ENCODE results near the gene ZNF662. TPM values are rescaled to one million over a fixed set of nuclear protein-coding genes. Genes with fewer than 3 reads are reported as not detected.

Gene ZNF662
- total RNA-seq (ENCODE audit: low replicate concordance) = not detected in 2 replicates

DNA sequence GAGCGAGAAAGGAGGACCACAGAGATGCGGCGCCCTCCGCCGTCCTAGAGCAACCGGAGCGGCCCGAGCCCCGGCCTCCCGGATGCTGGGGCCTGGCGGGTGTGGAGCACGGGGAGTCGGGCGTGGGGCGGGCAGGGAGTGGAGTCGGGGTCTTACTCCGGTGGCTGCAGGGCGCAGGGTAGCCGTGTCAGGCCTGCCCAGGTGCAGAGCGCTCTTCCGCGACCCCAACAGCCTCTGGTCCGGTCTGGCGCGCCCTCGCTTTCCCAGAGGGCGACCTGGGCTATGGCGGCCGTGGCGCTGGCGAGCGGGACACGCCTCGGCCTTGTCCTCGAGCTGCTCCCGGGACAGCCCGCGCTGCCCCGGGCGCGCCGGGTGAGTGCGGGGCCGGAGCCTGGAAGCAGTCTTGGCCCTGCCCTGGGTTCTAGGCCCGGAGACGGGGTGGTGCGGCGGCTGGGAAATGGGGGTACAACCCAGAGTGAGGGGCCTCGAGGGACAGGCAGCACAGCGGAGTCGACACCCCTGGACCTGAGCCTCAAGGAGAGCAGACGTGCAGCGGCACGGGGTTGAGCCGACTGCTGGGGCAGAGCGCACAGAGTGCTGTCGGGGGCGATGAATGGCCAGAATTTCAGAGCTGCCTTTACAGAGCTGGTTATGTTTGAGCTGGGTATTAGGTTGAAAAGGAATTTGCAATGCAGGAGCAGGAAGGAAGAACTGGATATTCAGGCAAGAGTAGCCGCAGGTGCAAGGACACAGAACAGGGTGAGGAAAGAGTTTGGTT is at the start of gene ZNF662:
Gene ZNF662 (plus strand): TSS at position 73 of the 778 bp plus-strand sequence. CDS start 1,973 bp downstream, outside the sequence.
- TF ChIP-seq EZH2 (IDR thresholded peaks at IDR 0.05) = no peak
- no peak for TF ChIP-seq EZH2phosphoT487 (IDR thresholded peaks at IDR 0.05)
- TF ChIP-seq, protein P1, sequence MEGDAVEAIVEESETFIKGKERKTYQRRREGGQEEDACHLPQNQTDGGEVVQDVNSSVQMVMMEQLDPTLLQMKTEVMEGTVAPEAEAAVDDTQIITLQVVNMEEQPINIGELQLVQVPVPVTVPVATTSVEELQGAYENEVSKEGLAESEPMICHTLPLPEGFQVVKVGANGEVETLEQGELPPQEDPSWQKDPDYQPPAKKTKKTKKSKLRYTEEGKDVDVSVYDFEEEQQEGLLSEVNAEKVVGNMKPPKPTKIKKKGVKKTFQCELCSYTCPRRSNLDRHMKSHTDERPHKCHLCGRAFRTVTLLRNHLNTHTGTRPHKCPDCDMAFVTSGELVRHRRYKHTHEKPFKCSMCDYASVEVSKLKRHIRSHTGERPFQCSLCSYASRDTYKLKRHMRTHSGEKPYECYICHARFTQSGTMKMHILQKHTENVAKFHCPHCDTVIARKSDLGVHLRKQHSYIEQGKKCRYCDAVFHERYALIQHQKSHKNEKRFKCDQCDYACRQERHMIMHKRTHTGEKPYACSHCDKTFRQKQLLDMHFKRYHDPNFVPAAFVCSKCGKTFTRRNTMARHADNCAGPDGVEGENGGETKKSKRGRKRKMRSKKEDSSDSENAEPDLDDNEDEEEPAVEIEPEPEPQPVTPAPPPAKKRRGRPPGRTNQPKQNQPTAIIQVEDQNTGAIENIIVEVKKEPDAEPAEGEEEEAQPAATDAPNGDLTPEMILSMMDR (IDR thresholded peaks at IDR 0.05) = no peak
- no peaks in the 10 kb centered on the region for H3K36me3 ChIP-seq
- H3K27me3 Mint-ChIP-seq (ENCODE audit: insufficient read depth, low read depth) = peaks cover 3% of the 10 kb centered on the region
- H3K4me3 Mint-ChIP-seq = no peak within 1 kb of the TSS
- H3F3A ChIP-seq (ENCODE audit: low read depth) = peaks cover 5% of the 10 kb centered on the region
- no peak within 1 kb of the TSS for H3K27ac Mint-ChIP-seq
- DNase-seq (ENCODE audit: low spot score) = no peak
- no peaks in the 10 kb centered on the region for H4K20me1 ChIP-seq (ENCODE audit: low read depth)
- H3K79me2 ChIP-seq (ENCODE audit: low read depth) = no peaks in the 10 kb centered on the region
- no peaks in the 10 kb centered on the region for H3K9me3 ChIP-seq (ENCODE audit: low read depth)
- peaks cover 3% of the 10 kb centered on the region for H3K4me1 Mint-ChIP-seq
- no peak within 1 kb of the TSS for H3K9ac ChIP-seq
- no peak within 1 kb of the TSS for H3K4me3 ChIP-seq
- no peak within 1 kb of the TSS for H3K27ac ChIP-seq
- no peaks in the 10 kb centered on the region for H3K36me3 Mint-ChIP-seq
- H3K4me2 ChIP-seq = peak within 1 kb of the TSS; percentile 31
- no peaks in the 10 kb centered on the region for H3K27me3 ChIP-seq
- no peak within 1 kb of the TSS for H2AFZ ChIP-seq (replicated peaks)
- H3K9me3 Mint-ChIP-seq = peaks cover 19% of the 10 kb centered on the region
- H3K4me1 ChIP-seq = no peaks in the 10 kb centered on the region

DNA sequence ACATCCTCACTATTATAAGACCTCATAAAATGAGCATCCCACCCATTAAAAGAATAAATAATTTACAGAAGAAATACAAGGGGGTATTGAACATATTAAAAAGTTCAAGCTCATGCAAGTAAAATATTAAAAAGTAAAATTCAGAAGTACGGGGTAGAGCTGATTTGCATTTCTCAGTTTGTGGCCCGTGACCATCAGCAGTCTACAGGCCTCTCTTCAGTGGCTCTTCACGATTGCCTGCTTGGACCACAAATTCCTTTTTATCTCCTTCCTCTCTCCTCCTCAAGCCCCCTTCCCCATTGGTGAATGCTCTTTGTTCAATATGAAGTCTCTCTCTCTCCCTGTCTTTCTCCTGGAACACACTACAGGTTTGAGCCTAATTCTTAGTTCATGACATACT is 49.4 kb upstream of the ZNF662 start:
- peaks cover 10% of the 10 kb centered on the region for H3K4me1 Mint-ChIP-seq
- Histone ChIP-seq H3K27ac (no peak overlapping the region), H3K4me1 (no peaks in the 10 kb centered on the region), H3K79me2 (ENCODE audit: low read depth) (no peaks in the 10 kb centered on the region), H3K4me2 (no peak overlapping the region), H2AFZ (replicated peaks) (no peak overlapping the region), H3K9me3 (ENCODE audit: low read depth) (no peaks in the 10 kb centered on the region), H3F3A (ENCODE audit: low read depth) (no peaks in the 10 kb centered on the region), H3K4me3 (no peak overlapping the region), H4K20me1 (ENCODE audit: low read depth) (no peaks in the 10 kb centered on the region), H3K36me3 (no peaks in the 10 kb centered on the region), H3K27me3 (no peaks in the 10 kb centered on the region), H3K9ac (no peak overlapping the region)
- DNase-seq (ENCODE audit: low spot score) = no peak
- no peaks in the 10 kb centered on the region for H3K36me3 Mint-ChIP-seq
- no peak overlapping the region for H3K27ac Mint-ChIP-seq
- H3K4me3 Mint-ChIP-seq = no peak overlapping the region
- H3K27me3 Mint-ChIP-seq (ENCODE audit: insufficient read depth, low read depth) = peaks cover 3% of the 10 kb centered on the region
- peaks cover 6% of the 10 kb centered on the region for H3K9me3 Mint-ChIP-seq
- TF ChIP-seq EZH2 (IDR thresholded peaks at IDR 0.05) (no peak), EZH2phosphoT487 (IDR thresholded peaks at IDR 0.05) (no peak)
- TF ChIP-seq, protein P1 (IDR thresholded peaks at IDR 0.05) = no peak

DNA sequence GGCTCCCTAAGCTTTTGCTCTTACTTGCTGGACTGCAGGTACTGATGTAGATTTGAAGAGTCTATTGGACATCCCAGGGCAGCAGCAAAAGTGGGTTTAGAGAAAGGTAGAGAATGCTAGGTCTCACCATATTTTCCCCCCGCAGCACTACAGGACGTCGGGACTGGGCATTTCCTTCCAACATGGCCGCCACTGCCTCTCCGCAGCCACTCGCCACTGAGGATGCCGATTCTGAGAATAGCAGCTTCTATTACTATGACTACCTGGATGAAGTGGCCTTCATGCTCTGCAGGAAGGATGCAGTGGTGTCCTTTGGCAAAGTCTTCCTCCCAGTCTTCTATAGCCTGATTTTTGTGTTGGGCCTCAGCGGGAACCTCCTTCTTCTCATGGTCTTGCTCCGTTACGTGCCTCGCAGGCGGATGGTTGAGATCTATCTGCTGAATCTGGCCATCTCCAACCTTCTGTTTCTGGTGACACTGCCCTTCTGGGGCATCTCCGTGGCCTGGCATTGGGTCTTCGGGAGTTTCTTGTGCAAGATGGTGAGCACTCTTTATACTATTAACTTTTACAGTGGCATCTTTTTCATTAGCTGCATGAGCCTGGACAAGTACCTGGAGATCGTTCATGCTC is 41.5 kb upstream of the ZNF662 start:
- Mint-ChIP-seq H3K36me3 (no peaks in the 10 kb centered on the region), H3K27me3 (ENCODE audit: insufficient read depth, low read depth) (no peaks in the 10 kb centered on the region), H3K4me3 (no peak overlapping the region), H3K4me1 (no peaks in the 10 kb centered on the region), H3K27ac (no peak overlapping the region), H3K9me3 (peaks cover 3% of the 10 kb centered on the region)
- Histone ChIP-seq H2AFZ (replicated peaks) (no peak overlapping the region), H4K20me1 (ENCODE audit: low read depth) (no peaks in the 10 kb centered on the region), H3K4me3 (no peak overlapping the region), H3K27ac (no peak overlapping the region), H3K4me1 (no peaks in the 10 kb centered on the region), H3K9ac (no peak overlapping the region), H3K79me2 (ENCODE audit: low read depth) (no peaks in the 10 kb centered on the region), H3K9me3 (ENCODE audit: low read depth) (no peaks in the 10 kb centered on the region), H3K36me3 (no peaks in the 10 kb centered on the region), H3F3A (ENCODE audit: low read depth) (no peaks in the 10 kb centered on the region), H3K4me2 (no peak overlapping the region), H3K27me3 (no peaks in the 10 kb centered on the region)
- TF ChIP-seq EZH2phosphoT487 (IDR thresholded peaks at IDR 0.05) (no peak), EZH2 (IDR thresholded peaks at IDR 0.05) (no peak)
- TF ChIP-seq, protein P1 (IDR thresholded peaks at IDR 0.05) = no peak
- no peak for DNase-seq (ENCODE audit: low spot score)
